K562 (cell line): ENCODE data around the gene DAPK2. TPM values are rescaled to one million over a fixed set of nuclear protein-coding genes. Genes with fewer than 3 reads are reported as not detected.

Experiments used
- AFF1 ChIP-seq, 2 experiments: fragments of 450-650 bp; IDR thresholded peaks; 2 replicates each; pipeline ENCODE4 v1.6.1; 2018; ENCODE audit warnings: mild to moderate bottlenecking in 2 of 2, low read depth in 1 of 2; ENCODE audit not compliant: partially characterized antibody in 2 of 2
- CAMTA2 ChIP-seq: fragments of 250-450 bp; sonication (Bioruptor Pico); conservative IDR thresholded peaks from 2 replicates; pipeline ENCODE4 v1.5.1; 2022
- CREBBP ChIP-seq: IDR thresholded peaks from one replicate; pipeline ENCODE4 v1.6.1; 2012; ENCODE audit warnings: low read depth, mild to moderate bottlenecking, control low read depth, inconsistent platforms, low read length
- GABPB1 ChIP-seq: sonication (generic); formaldehyde crosslinking; IDR thresholded peaks from 2 replicates; pipeline ENCODE4 v1.8.0; 2022; ENCODE audit warnings: mild to moderate bottlenecking, missing genetic modification reagents
- GATAD2A ChIP-seq: fragments of 450-650 bp; IDR thresholded peaks from 2 replicates; pipeline ENCODE4 v1.6.1; 2017
- HNRNPH1 ChIP-seq: fragments of 200-400 bp; formaldehyde crosslinking; optimal IDR thresholded peaks from 2 replicates; pipeline ENCODE3; 2017; ENCODE audit warnings: low read depth, mild to moderate bottlenecking, low read length, moderate library complexity
- HNRNPLL ChIP-seq: fragments of 200-400 bp; formaldehyde crosslinking; IDR thresholded peaks from 2 replicates; pipeline ENCODE4 v1.6.1; 2017; ENCODE audit warnings: low read length, low read depth, mild to moderate bottlenecking; ENCODE audit not compliant: poor library complexity, severe bottlenecking
- NCOR1 ChIP-seq: fragments of 450-650 bp; IDR thresholded peaks from 2 replicates; pipeline ENCODE4 v1.6.1; 2016; ENCODE audit warnings: mild to moderate bottlenecking, moderate library complexity
- NFATC3 ChIP-seq: fragments of 450-650 bp; IDR thresholded peaks from 2 replicates; pipeline ENCODE4 v1.6.1; 2017; ENCODE audit warnings: mild to moderate bottlenecking
- SMC3 ChIP-seq: conservative IDR thresholded peaks from 2 replicates; pipeline ENCODE4 v1.6.1; 2011; ENCODE audit warnings: low read depth, low read length, improper control_type of control experiment; ENCODE audit not compliant: insufficient read depth
- SP2 ChIP-seq: IDR thresholded peaks from 2 replicates; pipeline ENCODE4 v1.6.1; 2011; ENCODE audit warnings: mild to moderate bottlenecking, low read depth, low read length, moderate library complexity; ENCODE audit not compliant: poor library complexity, severe bottlenecking; ENCODE audit errors: extremely low read depth
- SRSF3 ChIP-seq: fragments of 200-400 bp; formaldehyde crosslinking; IDR thresholded peaks from 2 replicates; pipeline ENCODE4 v1.6.1; 2016; ENCODE audit warnings: mild to moderate bottlenecking, low read length, moderate library complexity; ENCODE audit not compliant: insufficient read depth
- TARDBP ChIP-seq: fragments of 450-650 bp; IDR thresholded peaks from 2 replicates; pipeline ENCODE4 v1.6.1; 2016
- TSHZ1 ChIP-seq: fragments of 250-450 bp; sonication (Bioruptor Pico); IDR thresholded peaks from 2 replicates; pipeline ENCODE4 v1.4.0; 2020; ENCODE audit warnings: mild to moderate bottlenecking, moderate library complexity
- ZFPM2 ChIP-seq: fragments of 250-450 bp; sonication (Bioruptor Pico); IDR thresholded peaks from 2 replicates; pipeline ENCODE4 v1.5.1; 2022; ENCODE audit warnings: mild to moderate bottlenecking
- ZNF124 ChIP-seq: sonication (generic); formaldehyde crosslinking; IDR thresholded peaks from 2 replicates; pipeline ENCODE4 v1.8.1; 2022; ENCODE audit warnings: missing genetic modification reagents
- ZNF175 ChIP-seq: fragments of 200-800 bp; sonication (Bioruptor generic); IDR thresholded peaks from 2 replicates; pipeline ENCODE4 v1.6.1; 2016; ENCODE audit warnings: low read depth, mild to moderate bottlenecking, missing genetic modification characterization, missing compliant biosample characterization
- ZNF324 ChIP-seq: fragments of 250-450 bp; sonication (Bioruptor Pico); IDR thresholded peaks from 2 replicates; pipeline ENCODE4 v1.4.0; 2020; ENCODE audit warnings: mild to moderate bottlenecking
- ZNF586 ChIP-seq: fragments of 450-650 bp; formaldehyde crosslinking; conservative IDR thresholded peaks from 2 replicates; pipeline ENCODE4 v1.4.0; 2020; ENCODE audit warnings: mild to moderate bottlenecking, moderate library complexity
- polyA plus RNA-seq, 8 experiments: library from polyadenylated mRNA; depleted of rRNA in 4 of 8; stranded (reverse) in 5 of 8; unstranded in 3 of 8; fragments of >200 nt; fragmentation: Nextera tagmentation in 2 of 8; fragmentation: Illumina TruSeq in 1 of 8; extraction: Ambion mirVana in 2 of 8; extraction: Trizol in 1 of 8; gene quantifications; 2 replicates each; pipeline versions ENCODE4 v1.2.1 to v1.2.3, GENCODE V29; 2011 to 2014; ENCODE audit warnings: inconsistent platforms in 1 of 8, missing spikeins in 1 of 8
- total RNA-seq, 7 experiments: library from RNA; depleted of rRNA in 6 of 7; stranded (reverse); fragments of >200 nt in 6 of 7; fragmentation: Illumina TruSeq in 2 of 7; extraction: Trizol in 2 of 7; gene quantifications; 2 replicates each; pipeline versions ENCODE4 v1.2.1 to v1.2.3, GENCODE V29; 2011 to 2021; ENCODE audit warnings: low replicate concordance in 1 of 7
- TF ChIP-seq, protein P1 (sequence below): sonication (generic); formaldehyde crosslinking; IDR thresholded peaks from 2 replicates; pipeline ENCODE4 v1.8.1; 2022; ENCODE audit warnings: missing genetic modification reagents

The DAPK2 gene
- total and polyA plus RNA-seq, 9 of the 15 experiments (the other 6 are each of a cell fraction or from before 2014, with no cell fraction given) = 0.14 to 5.2 (median 2.2) TPM

DNA sequence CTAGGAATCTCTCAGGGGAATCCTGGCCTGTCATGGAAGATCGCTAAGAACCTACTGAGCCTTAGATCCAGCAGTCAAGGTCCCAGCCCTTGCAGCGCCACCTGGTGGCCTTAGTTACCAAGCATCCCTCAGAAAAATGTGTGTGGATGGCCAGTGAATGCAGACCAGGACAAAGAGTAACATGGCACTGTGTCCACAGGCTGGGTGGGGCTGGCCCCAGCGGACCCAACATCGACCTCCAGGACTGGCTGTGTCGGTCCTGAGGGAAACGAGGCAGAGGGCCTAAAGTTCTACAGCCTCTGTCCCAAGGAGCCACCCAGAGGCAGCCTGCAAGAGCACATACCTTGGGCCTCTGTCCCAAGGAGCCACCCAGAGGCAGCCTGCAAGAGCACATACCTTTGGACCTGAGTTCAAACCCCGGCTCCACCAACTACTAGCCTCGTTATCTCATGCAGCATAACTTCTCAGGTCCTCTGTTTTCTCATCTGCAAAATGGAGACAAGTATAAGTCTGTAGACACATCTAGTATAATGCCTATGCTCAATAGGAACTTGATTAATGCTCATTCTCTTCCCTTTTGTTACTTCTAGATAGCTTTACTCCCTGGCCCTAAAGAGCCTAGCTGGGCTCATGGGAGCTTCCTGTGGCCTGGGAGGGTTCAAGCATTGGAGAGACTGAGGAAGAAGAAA lies 155.1 kb downstream of the DAPK2 start (continued):
- TF ChIP-seq NFATC3 = no peak
- no peak for TF ChIP-seq SP2
- 0 out of 2 replicates have a peak, but pooled peaks have one; percentile 28 for TF ChIP-seq GABPB1 (CRISPR knock-in tag)
- peak; percentile 86 for TF ChIP-seq SMC3
- no peak for TF ChIP-seq NCOR1
- TF ChIP-seq AFF1 (IDR thresholded peaks at IDR 0.05; ENCODE audit: low read depth in 1 of 2, partially characterized antibody in 2 of 2) = peak in 1 of 2 experiments; percentile 31
- no peak for TF ChIP-seq TSHZ1
- TF ChIP-seq CAMTA2 = no peak
- TF ChIP-seq CREBBP = no peak
- TF ChIP-seq HNRNPH1 = no peak
- TF ChIP-seq ZNF124 (CRISPR knock-in tag) = no peak
- no peak for TF ChIP-seq HNRNPLL
- TF ChIP-seq ZFPM2 (CRISPR knock-in tag) = no peak
- TF ChIP-seq ZNF175 = no peak
- no peak for TF ChIP-seq GATAD2A
- TF ChIP-seq ZNF586 = no peak
- no peak for TF ChIP-seq ZNF324
- TF ChIP-seq, protein P1, sequence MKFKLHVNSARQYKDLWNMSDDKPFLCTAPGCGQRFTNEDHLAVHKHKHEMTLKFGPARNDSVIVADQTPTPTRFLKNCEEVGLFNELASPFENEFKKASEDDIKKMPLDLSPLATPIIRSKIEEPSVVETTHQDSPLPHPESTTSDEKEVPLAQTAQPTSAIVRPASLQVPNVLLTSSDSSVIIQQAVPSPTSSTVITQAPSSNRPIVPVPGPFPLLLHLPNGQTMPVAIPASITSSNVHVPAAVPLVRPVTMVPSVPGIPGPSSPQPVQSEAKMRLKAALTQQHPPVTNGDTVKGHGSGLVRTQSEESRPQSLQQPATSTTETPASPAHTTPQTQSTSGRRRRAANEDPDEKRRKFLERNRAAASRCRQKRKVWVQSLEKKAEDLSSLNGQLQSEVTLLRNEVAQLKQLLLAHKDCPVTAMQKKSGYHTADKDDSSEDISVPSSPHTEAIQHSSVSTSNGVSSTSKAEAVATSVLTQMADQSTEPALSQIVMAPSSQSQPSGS (CRISPR knock-in tag) = no peak
- TF ChIP-seq SRSF3 = no peak
- TF ChIP-seq TARDBP = no peak
